Lung (tissue), 12 donors: ENCODE measurements around the gene ANXA10. TPM values are rescaled to one million over a fixed set of nuclear protein-coding genes. Genes with fewer than 3 reads are reported as not detected.

Source experiments
- ATAC-seq: fragments of 200-7000 bp; cut with Tn5 transposase; one replicate; pipeline ENCODE4 v1.9.1; 2020; ENCODE audit warnings: moderate number of reproducible peaks; ENCODE audit not compliant: insufficient read depth, low FRiP score
- DNase-seq, 3 donors: peaks; one replicate each; pipeline ENCODE4 v3.0.0-alpha.2; 2013 to 2017
- H3K27ac ChIP-seq, 2 donors: one replicate each; pipeline ENCODE4 v1.5.1; 2013; ENCODE audit warnings: mild to moderate bottlenecking in 2 of 2, moderate library complexity in 2 of 2, control low read depth in 1 of 2, inconsistent platforms in 1 of 2, low read depth in 1 of 2, low read length in 1 of 2
- H3K27me3 ChIP-seq, 3 donors: one replicate each; pipeline ENCODE4 v1.5.1; 2013; ENCODE audit warnings: low read length in 2 of 3; ENCODE audit not compliant: control insufficient read depth in 3 of 3, insufficient read depth in 3 of 3
- H3K36me3 ChIP-seq, 4 donors: one replicate each; pipeline ENCODE4 v1.5.1; 2013; ENCODE audit warnings: low read length in 4 of 4, mild to moderate bottlenecking in 1 of 4, moderate library complexity in 1 of 4; ENCODE audit not compliant: control insufficient read depth in 4 of 4, insufficient read depth in 4 of 4
- H3K4me1 ChIP-seq, 5 donors: one replicate each; pipeline ENCODE4 v1.5.1; 2013; ENCODE audit warnings: low read length in 5 of 5, mild to moderate bottlenecking in 2 of 5, moderate library complexity in 1 of 5; ENCODE audit not compliant: control insufficient read depth in 5 of 5, insufficient read depth in 5 of 5
- H3K4me3 ChIP-seq: one replicate; pipeline ENCODE4 v1.5.1; 2013; ENCODE audit warnings: mild to moderate bottlenecking, control low read depth, moderate library complexity
- H3K9ac ChIP-seq, 2 donors: one replicate each; pipeline ENCODE4 v1.5.1; 2013; ENCODE audit warnings: low read length in 2 of 2, control low read depth in 1 of 2; ENCODE audit not compliant: insufficient read depth in 1 of 2
- H3K9me3 ChIP-seq, 4 donors: one replicate each; pipeline ENCODE4 v1.5.1; 2013; ENCODE audit warnings: low read length in 3 of 4, mild to moderate bottlenecking in 1 of 4, moderate library complexity in 1 of 4; ENCODE audit not compliant: control insufficient read depth in 4 of 4, insufficient read depth in 3 of 4
- WGBS, 2 donors: extraction: QIAGEN DNeasy Blood & Tissue Kit; methylation state at CpG; one replicate each; pipeline ENCODE4 v1.1.7; 2013; 5-methylcytosine and 5-hydroxymethylcytosine counted together
- polyA plus RNA-seq, 2 donors: library from polyadenylated mRNA; stranded (reverse); fragments of 200-250 nt; gene quantifications; one replicate each; pipeline ENCODE4 v1.2.1, GENCODE V29; 2013
- total RNA-seq, 2 donors: library from RNA; depleted of rRNA in 1 of 2; stranded (reverse); fragments of >200 nt in 1 of 2; gene quantifications; one replicate each; pipeline ENCODE4 v1.2.1, GENCODE V29; 2014 to 2021
- TF ChIP-seq, protein P1 (sequence below): IDR thresholded peaks from 2 replicates; pipeline ENCODE4 v1.5.1; 2012; ENCODE audit warnings: mild to moderate bottlenecking; ENCODE audit errors: control extremely low read depth, extremely low read depth
- donor health status: control.
- donor health status: control.
- donor health status: Bipolar disorder and iron deficiency.
- donor health status: healthy.
- donor health status: DM: yes; HTN: yes; CAD: no.

The ANXA10 gene
- total and polyA plus RNA-seq, 4 donors, result 0.64 TPM; not detected in 3

DNA sequence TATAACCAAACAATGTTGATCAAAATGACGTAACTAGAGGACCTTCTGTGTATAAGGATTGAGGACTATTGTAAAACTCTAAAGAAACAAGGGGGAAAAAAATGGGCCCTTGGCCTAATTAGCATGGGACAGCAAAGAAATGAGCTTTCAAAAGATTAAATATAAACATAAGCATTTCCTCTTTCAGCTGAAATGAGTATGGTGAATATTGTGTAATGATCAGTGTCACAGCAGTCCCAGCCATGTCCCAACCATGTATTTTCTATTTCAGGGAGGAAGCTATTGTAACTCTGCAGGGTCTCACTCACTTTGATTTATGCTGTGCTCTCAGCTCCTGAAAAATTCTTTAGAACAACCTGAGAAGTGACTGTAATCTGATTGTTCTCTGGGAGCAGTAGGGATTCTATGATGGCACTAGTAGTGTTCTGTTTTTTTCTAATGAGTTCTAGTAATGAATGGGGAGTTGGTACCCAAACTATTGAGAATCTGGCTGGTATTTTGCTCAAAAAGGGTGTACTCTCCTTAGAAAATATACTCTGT is 25.8 kb downstream of the ANXA10 start:
- no peaks in the 10 kb centered on the region for H3K27me3 ChIP-seq
- WGBS, 2 donors, result 60 to 71% methylated on average over 1 of the region's 1 CpG
- ATAC-seq (no peak), DNase-seq (peak in 2 of 3 donors; percentile 15 to 40)
- peaks cover 0 to 22% (median 0%) of the 10 kb centered on the region in 5 donors for H3K4me1 ChIP-seq
- no peak overlapping the region for H3K4me3 ChIP-seq
- no peak overlapping the region for H3K9ac ChIP-seq
- H3K9me3 ChIP-seq, result peaks cover 0 to 2% (median 0%) of the 10 kb centered on the region in 4 donors
- TF ChIP-seq, protein P1, sequence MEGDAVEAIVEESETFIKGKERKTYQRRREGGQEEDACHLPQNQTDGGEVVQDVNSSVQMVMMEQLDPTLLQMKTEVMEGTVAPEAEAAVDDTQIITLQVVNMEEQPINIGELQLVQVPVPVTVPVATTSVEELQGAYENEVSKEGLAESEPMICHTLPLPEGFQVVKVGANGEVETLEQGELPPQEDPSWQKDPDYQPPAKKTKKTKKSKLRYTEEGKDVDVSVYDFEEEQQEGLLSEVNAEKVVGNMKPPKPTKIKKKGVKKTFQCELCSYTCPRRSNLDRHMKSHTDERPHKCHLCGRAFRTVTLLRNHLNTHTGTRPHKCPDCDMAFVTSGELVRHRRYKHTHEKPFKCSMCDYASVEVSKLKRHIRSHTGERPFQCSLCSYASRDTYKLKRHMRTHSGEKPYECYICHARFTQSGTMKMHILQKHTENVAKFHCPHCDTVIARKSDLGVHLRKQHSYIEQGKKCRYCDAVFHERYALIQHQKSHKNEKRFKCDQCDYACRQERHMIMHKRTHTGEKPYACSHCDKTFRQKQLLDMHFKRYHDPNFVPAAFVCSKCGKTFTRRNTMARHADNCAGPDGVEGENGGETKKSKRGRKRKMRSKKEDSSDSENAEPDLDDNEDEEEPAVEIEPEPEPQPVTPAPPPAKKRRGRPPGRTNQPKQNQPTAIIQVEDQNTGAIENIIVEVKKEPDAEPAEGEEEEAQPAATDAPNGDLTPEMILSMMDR, result no peak
- H3K36me3 ChIP-seq, result no peaks in the 10 kb centered on the region
- H3K27ac ChIP-seq, result no peak overlapping the region

DNA sequence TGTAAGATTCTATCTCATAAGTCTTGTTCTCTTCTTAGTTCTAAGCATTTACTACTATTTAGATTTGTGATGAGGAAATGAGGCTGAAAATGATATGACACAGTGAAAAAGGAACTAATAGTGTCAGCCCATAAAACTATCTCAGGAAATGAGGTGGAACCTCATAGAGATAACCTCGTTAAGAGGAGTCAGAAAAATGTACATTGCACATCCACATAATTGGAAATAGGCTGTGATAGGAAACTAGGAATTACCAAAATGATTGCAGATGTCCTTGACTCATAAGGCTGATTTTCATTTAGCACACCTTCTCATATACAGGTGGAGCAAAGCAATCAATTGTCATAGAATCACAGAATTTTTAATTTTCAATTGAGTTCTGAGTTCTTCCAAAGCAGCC is 26.8 kb downstream of the ANXA10 start:
- DNase-seq (no peak), ATAC-seq (no peak)
- WGBS, 2 donors, result 20 to 22% methylated on average over 1 of the region's 1 CpG
- H3K9me3 ChIP-seq, result peaks cover 0 to 2% (median 0%) of the 10 kb centered on the region in 4 donors
- no peaks in the 10 kb centered on the region for H3K27me3 ChIP-seq
- H3K4me1 ChIP-seq, result peaks cover 0 to 22% (median 0%) of the 10 kb centered on the region in 5 donors
- H3K36me3 ChIP-seq, result no peaks in the 10 kb centered on the region
- no peak overlapping the region for H3K9ac ChIP-seq
- no peak overlapping the region for H3K27ac ChIP-seq
- TF ChIP-seq, protein P1, result no peak
- no peak overlapping the region for H3K4me3 ChIP-seq

DNA sequence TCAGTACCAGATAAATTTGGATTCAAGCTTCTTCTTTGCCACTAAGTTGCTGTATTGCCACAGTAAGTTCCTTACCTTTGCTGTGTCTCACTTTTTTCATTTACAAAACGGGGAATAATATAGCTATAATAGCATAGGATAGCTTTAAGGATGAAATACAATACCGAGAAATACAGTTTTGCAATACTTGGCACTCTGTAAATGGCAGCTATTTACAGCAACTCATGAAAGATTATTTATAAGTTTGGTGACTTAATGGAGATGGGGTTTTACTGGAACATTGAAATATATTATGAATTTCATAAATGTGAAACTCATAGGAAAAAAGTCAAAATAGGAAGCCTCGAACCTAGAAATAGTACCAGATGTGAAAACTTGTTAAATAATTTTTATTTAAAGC is 27.6 kb downstream of the ANXA10 start:
- Histone ChIP-seq H3K9me3 (peaks cover 0 to 2% (median 0%) of the 10 kb centered on the region in 4 donors), H3K4me1 (peaks cover 0 to 22% (median 0%) of the 10 kb centered on the region in 5 donors), H3K27me3 (no peaks in the 10 kb centered on the region), H3K4me3 (no peak overlapping the region), H3K9ac (no peak overlapping the region), H3K27ac (no peak overlapping the region), H3K36me3 (no peaks in the 10 kb centered on the region)
- WGBS, 2 donors, result 71 to 82% methylated on average over 3 of the region's 3 CpGs
- TF ChIP-seq, protein P1, result no peak
- DNase-seq (peak in 2 of 3 donors; percentile 54 to 80), ATAC-seq (no peak)

DNA sequence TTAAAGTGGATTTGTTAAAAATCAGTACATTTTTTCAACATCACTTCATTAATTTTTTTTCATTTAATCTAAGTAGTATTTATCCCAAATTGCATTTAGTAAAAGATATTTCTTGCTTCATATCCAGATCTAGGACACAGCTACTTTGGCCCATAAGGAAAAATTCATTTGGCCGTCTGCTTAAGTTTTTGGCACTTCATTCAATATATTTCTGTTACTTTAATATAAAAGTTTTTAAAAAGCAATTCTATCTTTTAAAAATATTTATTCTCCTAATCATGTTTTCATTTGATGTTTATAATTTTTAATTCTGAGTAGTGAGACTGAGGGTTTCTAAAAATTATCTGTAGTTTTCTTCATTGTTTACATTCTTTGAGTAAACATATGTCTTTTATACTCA is 28.5 kb downstream of the ANXA10 start:
- 71 to 87% methylated on average over 1 of the region's 1 CpG for WGBS, 2 donors
- TF ChIP-seq, protein P1, result no peak
- DNase-seq, result peak in 2 of 3 donors; percentile 72 to 86

More for the DNA sequence above, 28.5 kb downstream of the ANXA10 start:
- Histone ChIP-seq H3K4me3 (no peak overlapping the region), H3K4me1 (peaks cover 0 to 22% (median 0%) of the 10 kb centered on the region in 5 donors), H3K27ac (no peak overlapping the region), H3K36me3 (no peaks in the 10 kb centered on the region), H3K9me3 (peaks cover 0 to 2% (median 0%) of the 10 kb centered on the region in 4 donors), H3K9ac (no peak overlapping the region), H3K27me3 (no peaks in the 10 kb centered on the region)
- ATAC-seq, result no peak
